Suppressor macrophage treated with lipopolysaccharide for 4 hours (primary cell): ENCODE data around the gene HOXC10.

Experiments
- DNase-seq: peaks from one replicate; pipeline ENCODE4 v3.0.0-alpha.2; 2020

Gene HOXC10

GRCh38 chr12:53950789-53951576, 34.0 kb upstream of the HOXC10 start:
- no peak for DNase-seq

GRCh38 chr12:53951577-53952334, 33.2 kb upstream of the HOXC10 start:
- DNase-seq = no peak

- DNase-seq = no peak
Measured at GRCh38 chr12:53952335-53952694, 32.6 kb upstream of the HOXC10 start.

- no peak for DNase-seq
Measured at GRCh38 chr12:53952871-53953734, 31.8 kb upstream of the HOXC10 start.

GRCh38 chr12:53953831-53954693, 30.9 kb upstream of the HOXC10 start:
- DNase-seq = no peak

GRCh38 chr12:53954694-53955035, 30.3 kb upstream of the HOXC10 start, which contains the start of gene HOXC12:
Gene HOXC12 (plus strand): TSS chr12:53954903. CDS start chr12:53954930, 27 bp downstream.
- no peak for DNase-seq

- no peak for DNase-seq
Measured at GRCh38 chr12:53955036-53955775, 29.7 kb upstream of the HOXC10 start.

GRCh38 chr12:53955776-53956250, 29.1 kb upstream of the HOXC10 start:
- no peak for DNase-seq

GRCh38 chr12:53956251-53956887, 28.6 kb upstream of the HOXC10 start:
- no peak for DNase-seq

GRCh38 chr12:53956914-53957536, 27.9 kb upstream of the HOXC10 start:
- DNase-seq = no peak

GRCh38 chr12:53958128-53958527, 26.8 kb upstream of the HOXC10 start:
- no peak for DNase-seq

- no peak for DNase-seq
Measured at GRCh38 chr12:53959314-53959713, 25.6 kb upstream of the HOXC10 start.

- DNase-seq = no peak
Measured at GRCh38 chr12:53960187-53961024, 24.5 kb upstream of the HOXC10 start.

GRCh38 chr12:53961025-53961761, 23.8 kb upstream of the HOXC10 start:
- no peak for DNase-seq

GRCh38 chr12:53963005-53963404, 21.9 kb upstream of the HOXC10 start:
- DNase-seq = no peak

- DNase-seq = no peak
Measured at GRCh38 chr12:53963434-53964314, 21.3 kb upstream of the HOXC10 start.

- no peak for DNase-seq
Measured at GRCh38 chr12:53964315-53964713, 20.6 kb upstream of the HOXC10 start.
